ENCODE data around the gene TRIOBP.

Gene TRIOBP

DNA sequence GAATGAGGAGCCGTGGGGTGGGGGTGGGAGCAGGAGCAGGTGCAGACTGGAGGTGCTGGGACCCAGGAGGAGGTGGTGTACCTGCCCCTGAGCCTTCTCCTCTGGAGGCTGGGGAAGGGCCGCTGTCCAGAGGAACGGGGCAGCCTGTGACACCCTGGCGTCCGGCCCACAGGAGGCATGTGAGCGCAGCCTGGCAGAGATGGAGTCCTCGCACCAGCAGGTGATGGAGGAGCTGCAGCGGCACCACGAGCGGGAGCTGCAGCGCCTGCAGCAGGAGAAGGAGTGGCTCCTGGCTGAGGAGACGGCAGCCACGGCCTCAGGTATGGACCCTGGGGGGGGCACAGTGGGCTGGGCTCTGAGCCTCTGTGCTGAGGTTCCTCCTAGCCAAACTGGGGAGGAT, 68.7 kb downstream of the TRIOBP start:
- TF ChIP-seq EZH2 (IDR thresholded peaks at IDR 0.05) (no peak), FOXP2 (optimal IDR thresholded peaks at IDR 0.05; ENCODE audit: control extremely low read depth, extremely low read length, insufficient read depth) (no peak), POLR2AphosphoS5 (IDR thresholded peaks at IDR 0.05; ENCODE audit: borderline replicate concordance, low read depth, low read length) (no peak)
- Histone ChIP-seq H3K36me3 (ENCODE audit: insufficient read depth, low read length) (no peaks in the 10 kb centered on the region; the same call in 1 of the 2 replicates), H3K4me3 (no peak overlapping the region), H3K27ac (no peak overlapping the region), H3K9me3 (ENCODE audit: low read depth, low read length) (no peaks in the 10 kb centered on the region), H3K9ac (ENCODE audit: insufficient read length) (no peak overlapping the region)
- no peak for DNase-seq (ENCODE audit: low read depth, low spot score)

DNA sequence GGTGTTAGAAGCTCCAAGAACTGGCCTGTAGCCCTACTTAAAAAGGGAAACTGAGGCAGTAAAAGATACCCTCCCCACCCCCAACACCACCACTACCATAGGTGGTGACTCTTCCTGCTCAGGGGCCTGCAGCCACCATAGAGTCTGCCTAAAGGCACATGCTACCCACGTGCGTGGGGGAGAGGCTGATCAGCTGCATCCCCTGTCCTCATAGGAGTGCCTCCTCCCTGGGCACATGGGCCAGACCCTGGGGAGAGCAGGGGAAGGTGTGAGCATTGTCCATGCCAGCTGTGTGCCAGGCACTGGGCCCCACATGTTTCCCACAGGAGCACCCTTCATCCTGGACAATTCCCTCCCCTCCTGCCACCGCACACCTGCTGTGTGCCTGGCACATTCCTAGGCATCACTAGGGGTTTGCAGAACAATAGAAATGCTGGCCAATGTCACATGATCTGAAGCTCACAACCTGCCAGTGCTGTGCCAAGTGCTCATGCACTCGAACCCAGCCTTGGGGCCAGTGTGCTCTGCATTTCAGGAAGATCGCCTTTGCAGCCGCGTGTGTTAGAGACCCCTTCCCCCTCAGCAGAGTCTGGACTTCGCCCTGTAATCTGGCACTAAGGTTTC, 69.2 kb downstream of the TRIOBP start:
- no peak overlapping the region for H3K9ac ChIP-seq (ENCODE audit: insufficient read length)
- no peaks in the 10 kb centered on the region; the same call in 1 of the 2 replicates for H3K36me3 ChIP-seq (ENCODE audit: insufficient read depth, low read length)
- no peak overlapping the region for H3K27ac ChIP-seq
- DNase-seq (ENCODE audit: low read depth, low spot score) = no peak
- H3K9me3 ChIP-seq (ENCODE audit: low read depth, low read length) = no peaks in the 10 kb centered on the region
- TF ChIP-seq FOXP2 (optimal IDR thresholded peaks at IDR 0.05; ENCODE audit: control extremely low read depth, extremely low read length, insufficient read depth) = no peak
- no peak for TF ChIP-seq EZH2 (IDR thresholded peaks at IDR 0.05)
- TF ChIP-seq POLR2AphosphoS5 (IDR thresholded peaks at IDR 0.05; ENCODE audit: borderline replicate concordance, low read depth, low read length) = no peak
- no peak overlapping the region for H3K4me3 ChIP-seq

DNA sequence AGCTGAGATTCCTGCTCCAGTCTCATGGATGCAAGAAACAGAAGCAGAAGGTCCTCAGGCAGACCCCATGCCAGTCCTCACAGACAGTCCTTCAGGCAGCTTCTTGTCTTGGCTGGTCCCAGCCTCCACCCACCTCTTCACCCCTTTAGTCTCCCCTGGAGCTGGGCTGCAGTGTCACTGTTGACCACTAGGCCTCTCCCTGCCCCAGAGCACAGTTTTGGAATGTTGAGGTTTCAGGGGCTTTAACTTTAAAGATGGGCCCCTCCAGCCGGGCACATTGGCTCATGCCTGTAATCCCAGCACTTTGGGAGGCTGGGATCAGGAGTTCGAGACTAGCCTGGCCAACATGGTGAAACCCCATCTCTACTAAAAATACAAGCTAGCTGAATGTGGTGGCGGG, 71.4 kb downstream of the TRIOBP start:
- Histone ChIP-seq H3K9me3 (ENCODE audit: low read depth, low read length) (no peaks in the 10 kb centered on the region), H3K27ac (no peak overlapping the region), H3K4me3 (no peak overlapping the region), H3K36me3 (ENCODE audit: insufficient read depth, low read length) (no peaks in the 10 kb centered on the region; the same call in 1 of the 2 replicates), H3K9ac (ENCODE audit: insufficient read length) (no peak overlapping the region)
- DNase-seq (ENCODE audit: low read depth, low spot score) = no peak
- TF ChIP-seq EZH2 (IDR thresholded peaks at IDR 0.05) (no peak), POLR2AphosphoS5 (IDR thresholded peaks at IDR 0.05; ENCODE audit: borderline replicate concordance, low read depth, low read length) (no peak), FOXP2 (optimal IDR thresholded peaks at IDR 0.05; ENCODE audit: control extremely low read depth, extremely low read length, insufficient read depth) (no peak)

DNA sequence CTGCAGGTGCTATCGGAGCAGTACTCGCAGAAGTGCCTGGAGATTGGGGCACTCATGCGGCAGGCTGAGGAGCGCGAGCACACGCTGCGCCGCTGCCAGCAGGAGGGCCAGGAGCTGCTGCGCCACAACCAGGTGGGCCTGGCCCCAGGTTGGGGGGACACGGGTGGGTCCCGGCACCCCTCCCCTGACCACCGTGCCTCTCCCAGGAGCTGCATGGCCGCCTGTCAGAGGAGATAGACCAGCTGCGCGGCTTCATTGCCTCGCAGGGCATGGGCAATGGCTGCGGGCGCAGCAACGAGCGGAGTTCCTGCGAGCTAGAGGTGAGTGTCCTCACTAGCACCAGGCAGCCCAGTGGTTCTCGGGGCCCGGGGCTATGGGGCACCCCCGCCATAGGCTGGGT, 72.2 kb downstream of the TRIOBP start:
- no peak overlapping the region for H3K9ac ChIP-seq (ENCODE audit: insufficient read length)
- no peak overlapping the region for H3K4me3 ChIP-seq
- no peak for DNase-seq (ENCODE audit: low read depth, low spot score)
- no peak overlapping the region for H3K27ac ChIP-seq
- H3K36me3 ChIP-seq (ENCODE audit: insufficient read depth, low read length) = no peaks in the 10 kb centered on the region; the same call in 1 of the 2 replicates
- H3K9me3 ChIP-seq (ENCODE audit: low read depth, low read length) = no peaks in the 10 kb centered on the region
- TF ChIP-seq EZH2 (IDR thresholded peaks at IDR 0.05) = no peak
- no peak for TF ChIP-seq POLR2AphosphoS5 (IDR thresholded peaks at IDR 0.05; ENCODE audit: borderline replicate concordance, low read depth, low read length)

DNA sequence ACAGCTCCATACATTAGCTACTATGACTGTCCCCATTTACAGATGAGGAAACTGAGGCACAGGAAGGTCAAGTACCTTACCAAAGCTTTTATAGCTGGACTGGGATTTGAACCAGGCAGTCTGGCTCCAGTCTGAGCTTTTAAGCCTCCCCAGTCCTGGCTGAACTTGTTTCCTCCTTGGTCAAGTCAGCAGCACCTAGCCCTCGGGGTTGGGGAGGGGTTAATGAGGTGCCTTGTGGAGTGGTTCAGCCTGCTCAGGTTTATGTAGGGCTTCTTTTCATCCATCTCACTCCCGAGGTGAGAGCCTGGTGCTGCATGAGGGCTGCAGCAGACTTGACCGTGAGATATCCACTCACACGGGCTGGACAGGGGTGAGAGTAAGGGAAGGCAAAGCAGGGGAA, 74.2 kb downstream of the TRIOBP start:
- Histone ChIP-seq H3K36me3 (ENCODE audit: insufficient read depth, low read length) (no peaks in the 10 kb centered on the region; the same call in 1 of the 2 replicates), H3K9me3 (ENCODE audit: low read depth, low read length) (no peaks in the 10 kb centered on the region), H3K4me3 (no peak overlapping the region), H3K9ac (ENCODE audit: insufficient read length) (no peak overlapping the region), H3K27ac (no peak overlapping the region)
- no peak for DNase-seq (ENCODE audit: low read depth, low spot score)
- TF ChIP-seq POLR2AphosphoS5 (IDR thresholded peaks at IDR 0.05; ENCODE audit: borderline replicate concordance, low read depth, low read length) (no peak), FOXP2 (optimal IDR thresholded peaks at IDR 0.05; ENCODE audit: control extremely low read depth, extremely low read length, insufficient read depth) (no peak), EZH2 (IDR thresholded peaks at IDR 0.05) (no peak)

DNA sequence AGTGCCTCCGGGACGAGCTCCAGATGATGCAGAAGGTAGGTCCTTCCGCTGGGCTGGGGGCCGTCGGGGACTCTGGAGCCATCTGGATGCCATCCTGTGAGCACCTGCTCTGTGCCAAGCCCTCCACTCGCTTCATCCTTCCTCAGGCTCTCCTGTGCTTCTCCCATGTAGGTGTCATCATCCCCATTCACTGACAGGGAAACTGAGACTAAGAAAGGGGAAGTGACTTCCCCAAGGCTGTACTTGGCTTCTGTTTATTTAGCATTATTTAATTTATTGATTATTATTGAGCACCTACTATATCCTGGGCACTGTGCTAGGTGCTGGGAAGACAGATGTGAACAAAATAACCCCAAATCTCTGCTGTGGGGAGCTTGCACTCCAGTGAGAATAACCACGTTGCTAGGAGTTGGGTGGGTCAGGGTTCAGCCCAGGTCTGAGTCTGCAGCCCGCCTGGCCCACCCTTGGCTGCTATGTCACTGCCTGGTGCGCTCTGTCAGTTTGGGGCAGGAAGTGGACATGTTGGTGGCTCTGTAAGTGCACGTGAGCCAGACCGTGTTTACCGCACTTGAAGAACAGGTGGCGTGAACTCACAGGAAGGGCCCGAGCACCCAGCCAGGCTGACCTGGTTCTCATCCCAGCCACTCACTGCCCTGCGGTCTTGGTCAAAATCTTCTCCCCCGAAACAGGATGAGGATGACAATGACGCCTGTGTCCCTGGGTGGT, 75.0 kb downstream of the TRIOBP start:
- TF ChIP-seq POLR2AphosphoS5 (IDR thresholded peaks at IDR 0.05; ENCODE audit: borderline replicate concordance, low read depth, low read length) = no peak
- no peak for TF ChIP-seq EZH2 (IDR thresholded peaks at IDR 0.05)
- TF ChIP-seq FOXP2 (optimal IDR thresholded peaks at IDR 0.05; ENCODE audit: control extremely low read depth, extremely low read length, insufficient read depth) = no peak
- H3K36me3 ChIP-seq (ENCODE audit: insufficient read depth, low read length) = no peaks in the 10 kb centered on the region; the same call in 1 of the 2 replicates

DNA sequence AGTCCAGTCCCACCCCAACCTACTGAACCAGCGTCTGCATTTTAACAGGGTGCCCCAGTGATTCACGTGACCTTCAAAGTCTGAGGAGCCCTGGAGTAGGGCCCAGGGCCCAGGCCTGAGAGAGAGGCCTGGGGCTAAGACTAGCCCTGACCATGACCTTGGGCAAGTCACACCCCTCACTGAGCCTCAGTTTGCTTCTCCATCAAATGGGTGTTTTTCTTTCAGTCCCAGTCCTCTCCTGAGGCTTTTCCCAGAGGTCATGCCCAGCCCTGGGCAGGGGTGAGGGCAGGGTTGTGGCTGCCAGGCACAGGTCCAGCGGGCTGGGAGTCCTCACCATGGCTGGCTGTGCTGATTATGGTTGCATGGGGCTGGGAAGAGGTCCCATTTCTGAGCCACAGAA, 77.9 kb downstream of the TRIOBP start:
- no peak for DNase-seq (ENCODE audit: low read depth, low spot score)
- Histone ChIP-seq H3K27ac (no peak overlapping the region), H3K36me3 (ENCODE audit: insufficient read depth, low read length) (no peaks in the 10 kb centered on the region; the same call in 1 of the 2 replicates), H3K9me3 (ENCODE audit: low read depth, low read length) (no peaks in the 10 kb centered on the region), H3K9ac (ENCODE audit: insufficient read length) (no peak overlapping the region), H3K4me3 (no peak overlapping the region)
- no peak for TF ChIP-seq EZH2 (IDR thresholded peaks at IDR 0.05)

More for the DNA sequence above, 75.0 kb downstream of the TRIOBP start:
- DNase-seq (ENCODE audit: low read depth, low spot score) = no peak
- Histone ChIP-seq H3K9me3 (ENCODE audit: low read depth, low read length) (no peaks in the 10 kb centered on the region), H3K9ac (ENCODE audit: insufficient read length) (no peak overlapping the region), H3K27ac (no peak overlapping the region), H3K4me3 (no peak overlapping the region)

DNA sequence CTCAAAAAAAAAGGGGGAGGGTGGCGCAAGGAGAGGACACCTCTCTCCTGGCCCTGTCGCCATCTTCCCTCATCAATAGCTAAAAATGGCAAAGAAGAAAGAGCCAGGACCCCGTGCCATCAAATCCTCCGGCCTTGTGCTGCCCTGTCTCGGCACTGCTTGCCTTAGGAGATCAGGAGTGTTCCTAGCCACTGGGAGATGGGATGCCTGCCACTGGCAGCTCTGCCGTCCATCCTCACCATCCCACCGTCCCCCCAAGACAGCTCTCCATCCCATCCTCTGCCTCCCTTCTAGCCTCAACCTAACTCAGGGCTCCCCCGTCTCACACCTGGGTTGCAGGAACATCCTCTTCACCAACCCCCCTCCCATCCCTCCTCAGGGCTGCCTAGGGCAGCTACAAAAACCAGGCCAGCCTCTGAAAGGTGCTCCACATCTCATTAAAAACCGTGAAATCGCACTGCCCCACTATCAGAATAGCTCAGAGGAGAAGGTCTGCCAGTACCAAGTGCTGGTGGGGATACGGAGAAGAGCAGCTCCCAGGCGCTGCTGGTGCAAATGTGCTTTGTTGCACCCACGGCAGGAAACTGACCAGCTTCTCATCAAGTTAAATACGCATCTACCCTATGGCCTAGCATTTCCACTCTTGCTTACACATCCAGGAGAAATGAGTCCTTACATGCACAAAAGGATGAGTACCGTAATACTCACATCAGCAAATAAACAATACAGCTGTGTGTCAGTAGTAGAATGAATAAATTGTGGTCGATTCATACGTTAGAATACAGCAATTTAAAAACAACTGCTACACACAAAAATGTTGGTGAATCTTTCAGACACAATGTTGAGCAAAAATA, 79.2 kb downstream of the TRIOBP start:
- Histone ChIP-seq H3K27ac (no peak overlapping the region), H3K9me3 (ENCODE audit: low read depth, low read length) (no peaks in the 10 kb centered on the region), H3K4me3 (no peak overlapping the region), H3K9ac (ENCODE audit: insufficient read length) (no peak overlapping the region), H3K36me3 (ENCODE audit: insufficient read depth, low read length) (no peaks in the 10 kb centered on the region; the same call in 1 of the 2 replicates)
- no peak for DNase-seq (ENCODE audit: low read depth, low spot score)
- TF ChIP-seq POLR2AphosphoS5 (IDR thresholded peaks at IDR 0.05; ENCODE audit: borderline replicate concordance, low read depth, low read length) = no peak
- no peak for TF ChIP-seq FOXP2 (optimal IDR thresholded peaks at IDR 0.05; ENCODE audit: control extremely low read depth, extremely low read length, insufficient read depth)

All from SK-N-MC (cell line).